T follicular helper cell (primary cell): Measurements from ENCODE around the gene TEX261.

Experiments used
- DNase-seq: peaks from one replicate; pipeline ENCODE4 v3.0.0-alpha.2; 2020; ENCODE audit warnings: low read depth

The TEX261 gene

DNA sequence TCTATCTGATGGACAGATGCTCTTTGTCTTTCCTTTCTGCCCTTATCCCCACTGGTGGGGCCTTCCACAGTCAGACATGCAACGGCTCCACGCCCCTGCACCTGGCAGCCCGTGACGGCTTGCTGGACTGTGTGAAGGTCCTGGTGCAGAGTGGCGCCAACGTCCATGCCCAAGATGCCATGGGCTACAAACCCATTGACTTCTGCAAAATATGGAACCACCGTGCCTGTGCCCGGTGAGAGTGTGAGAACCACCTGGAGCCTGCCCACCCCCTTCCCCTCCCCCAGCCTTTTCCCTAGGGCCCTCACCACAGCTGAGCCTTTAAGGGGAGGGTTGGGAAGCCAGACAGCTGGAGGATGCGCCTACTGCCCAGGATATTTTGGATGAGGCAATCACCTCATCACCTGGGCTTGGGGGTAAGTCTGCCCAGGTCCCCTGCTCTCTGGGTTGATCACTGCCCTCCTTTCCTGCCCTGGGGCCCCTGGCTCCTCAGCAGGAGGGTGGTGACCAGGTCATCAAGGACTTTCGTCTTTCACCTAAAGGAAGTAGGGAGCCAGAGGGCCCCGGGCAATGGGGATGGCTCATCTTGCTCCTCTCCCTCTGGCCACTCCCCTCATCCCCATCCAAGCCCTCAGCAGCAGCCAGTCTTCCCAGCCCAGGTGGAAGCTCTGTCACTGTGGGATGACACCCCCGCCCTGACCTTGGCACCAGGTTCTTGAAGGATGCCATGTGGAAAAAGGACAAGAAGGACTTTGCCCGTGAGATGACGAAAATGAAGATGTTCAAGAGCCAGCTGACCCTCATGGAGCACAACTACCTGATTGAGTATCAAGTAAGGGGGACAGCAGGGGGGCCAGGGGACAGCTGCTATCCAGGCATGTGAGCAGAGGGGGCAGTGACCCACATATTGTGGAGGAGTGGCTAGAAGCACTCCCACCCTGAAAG lies 12.5 kb downstream of the TEX261 start:
- DNase-seq: no peak

DNA sequence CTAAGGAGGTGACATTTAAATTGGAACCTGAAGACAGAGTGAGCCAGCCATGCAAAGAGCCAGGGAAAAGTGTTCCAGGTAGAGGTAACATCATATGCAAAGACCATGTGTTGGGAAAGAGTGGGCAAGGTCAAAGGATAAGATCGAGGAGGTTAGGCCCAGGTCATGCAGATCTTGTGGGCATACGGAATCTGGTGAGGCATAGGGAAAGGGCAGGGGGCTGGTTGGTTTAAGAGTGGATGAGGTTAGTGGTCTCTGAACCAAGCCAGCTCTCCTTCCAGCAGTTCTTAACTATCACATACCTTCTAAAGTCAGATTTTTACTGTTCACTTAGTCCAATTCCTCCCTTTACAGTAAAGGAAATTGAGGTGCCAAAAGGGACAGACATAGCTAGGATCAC lies 13.3 kb downstream of the TEX261 start:
- DNase-seq: no peak

DNA sequence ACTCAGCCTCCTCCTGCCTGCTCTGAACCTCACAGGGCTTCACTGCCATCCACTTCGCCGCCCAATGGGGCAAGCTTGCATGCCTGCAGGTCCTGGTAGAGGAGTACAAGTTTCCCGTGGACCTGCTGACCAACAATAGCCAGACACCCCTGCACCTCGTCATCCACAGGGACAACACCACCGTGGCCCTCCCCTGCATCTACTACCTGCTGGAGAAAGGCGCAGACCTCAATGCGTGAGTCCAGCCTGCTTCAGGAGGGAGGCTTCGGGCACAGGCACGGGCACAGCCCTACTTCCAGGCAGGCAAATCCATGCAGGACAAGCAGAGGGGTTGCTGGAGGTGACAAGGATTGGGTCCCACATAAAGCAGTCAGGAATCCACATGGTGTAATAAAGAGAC lies 15.0 kb downstream of the TEX261 start:
- DNase-seq: no peak

DNA sequence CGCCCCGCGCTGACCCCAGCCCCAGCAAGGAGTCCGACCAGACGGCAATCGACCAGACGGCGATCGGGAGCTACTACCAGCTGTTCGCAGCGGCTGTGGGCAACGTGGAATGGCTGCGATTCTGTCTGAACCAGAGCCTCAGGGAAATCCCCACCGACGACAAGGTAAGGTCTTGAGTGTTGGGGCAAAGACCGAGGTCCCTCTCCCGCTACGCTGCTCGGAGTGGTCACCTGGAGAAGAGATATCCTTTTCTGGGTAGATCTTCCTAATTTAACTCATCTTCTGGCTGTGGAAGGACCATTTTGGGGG lies 15.5 kb downstream of the TEX261 start:
- DNase-seq: no peak

DNA sequence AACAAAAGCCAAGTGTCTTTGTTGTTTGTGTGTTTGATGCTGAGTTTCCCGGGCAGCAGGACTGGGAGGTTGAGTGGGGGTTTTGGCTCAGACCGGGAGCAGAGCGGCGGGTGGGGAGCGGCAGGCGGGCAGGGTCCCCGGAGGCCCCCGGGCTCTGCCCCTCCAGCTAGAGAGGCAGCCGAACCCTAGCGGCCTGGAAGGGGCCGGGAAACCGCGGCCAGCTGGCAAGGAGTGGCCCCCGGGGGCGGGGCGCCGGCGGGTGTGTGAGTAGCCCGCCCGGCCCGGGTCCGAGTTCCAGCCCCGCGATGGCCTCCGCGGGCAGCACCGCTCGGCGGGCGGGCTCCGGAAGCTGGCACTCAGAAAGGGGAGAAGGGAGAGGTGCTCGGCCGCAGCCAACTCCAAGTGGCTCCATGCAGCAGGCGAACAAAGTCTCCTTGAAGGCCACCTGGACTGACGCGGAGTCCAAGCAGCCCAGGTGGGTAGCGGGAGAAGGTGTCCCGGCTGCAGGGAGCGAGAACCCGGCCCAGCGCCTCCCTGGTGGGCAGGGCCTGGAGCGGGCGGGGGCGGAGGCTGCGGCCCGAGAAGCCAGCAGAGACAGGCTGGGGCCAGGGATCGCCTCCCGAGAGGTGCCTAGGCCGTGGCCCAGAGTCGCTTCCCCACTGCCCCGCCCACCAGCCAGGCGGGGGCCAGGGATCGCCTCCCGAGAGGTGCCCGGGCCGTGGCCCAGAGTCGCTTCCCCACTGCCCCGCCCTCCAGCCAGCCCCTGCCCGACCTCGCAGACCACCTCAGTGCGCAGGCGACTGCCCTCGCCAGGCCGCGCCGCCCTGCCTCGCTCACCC lies 16.1 kb downstream of the TEX261 start, which contains the start of gene ANKRD53:
ANKRD53 (plus strand) TSS at position 290 of the 839 bp plus-strand sequence; CDS start at position 306, 16 bp downstream.
- DNase-seq: no peak

DNA sequence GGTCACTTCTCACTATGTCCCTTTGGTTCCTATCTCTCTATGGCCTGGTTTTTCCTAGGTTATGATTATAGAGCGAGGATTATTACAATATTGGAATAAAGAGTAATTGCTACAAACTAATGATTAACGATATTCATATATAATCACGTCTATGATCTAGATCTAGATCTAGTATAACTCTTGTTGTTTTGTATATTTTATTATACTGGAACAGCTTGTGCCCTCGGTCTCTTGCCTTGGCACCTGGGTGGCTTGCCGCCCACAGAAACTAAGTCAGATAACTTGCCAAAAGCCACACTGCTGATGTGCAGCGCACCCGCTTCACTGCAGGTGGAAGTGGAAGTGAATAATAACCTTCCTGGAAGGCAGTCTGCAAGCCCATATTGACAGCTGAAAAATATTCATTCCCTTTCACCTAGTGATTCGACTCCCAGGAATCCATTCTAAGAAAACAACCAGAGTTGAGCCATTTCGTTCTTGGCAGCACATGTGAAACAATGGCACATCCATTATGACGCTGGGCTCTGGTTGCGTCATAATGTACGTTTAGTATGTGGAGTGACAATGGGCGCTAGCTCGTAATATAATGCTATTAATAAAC lies 17.0 kb downstream of the TEX261 start:
- DNase-seq: no peak

DNA sequence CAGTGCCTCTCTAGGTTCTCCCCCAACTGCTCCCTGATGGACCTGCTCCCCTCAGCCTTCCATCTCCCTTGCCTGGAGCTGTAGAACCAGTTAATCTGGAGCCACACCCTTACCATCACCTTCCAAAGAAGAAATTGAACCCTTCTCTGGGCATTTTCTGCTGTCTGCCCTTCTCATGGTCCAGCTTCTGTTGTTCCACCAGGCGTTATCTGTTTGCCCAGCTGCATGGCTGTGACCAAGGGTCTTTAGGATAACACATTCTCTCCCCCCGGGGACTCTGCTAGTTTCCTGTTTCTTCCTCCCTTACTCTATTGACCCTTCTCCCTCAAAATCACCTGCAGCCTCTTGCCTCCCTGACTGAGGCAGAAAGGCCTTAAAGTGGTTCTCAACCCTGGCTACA lies 19.4 kb downstream of the TEX261 start:
- no peak for DNase-seq

DNA sequence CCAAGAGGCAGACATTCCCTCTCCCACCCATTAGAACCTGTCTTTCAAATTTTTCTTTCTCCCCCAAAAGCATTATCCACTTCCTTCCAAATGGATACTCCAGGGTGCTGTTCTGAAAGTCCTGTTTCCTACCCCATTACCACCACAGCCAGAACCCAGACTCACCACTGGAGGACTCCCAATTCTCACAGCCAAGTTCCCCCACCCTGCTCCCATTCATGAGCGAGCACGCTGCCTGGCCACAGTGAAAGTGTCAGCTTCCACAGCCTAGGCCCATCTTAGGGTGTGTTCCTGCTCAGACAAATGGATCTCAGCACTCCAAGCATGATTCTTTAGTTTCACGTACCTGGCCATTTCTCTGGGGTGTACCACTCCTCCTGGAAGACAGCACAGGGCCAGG lies 20.1 kb downstream of the TEX261 start:
- DNase-seq: no peak

DNA sequence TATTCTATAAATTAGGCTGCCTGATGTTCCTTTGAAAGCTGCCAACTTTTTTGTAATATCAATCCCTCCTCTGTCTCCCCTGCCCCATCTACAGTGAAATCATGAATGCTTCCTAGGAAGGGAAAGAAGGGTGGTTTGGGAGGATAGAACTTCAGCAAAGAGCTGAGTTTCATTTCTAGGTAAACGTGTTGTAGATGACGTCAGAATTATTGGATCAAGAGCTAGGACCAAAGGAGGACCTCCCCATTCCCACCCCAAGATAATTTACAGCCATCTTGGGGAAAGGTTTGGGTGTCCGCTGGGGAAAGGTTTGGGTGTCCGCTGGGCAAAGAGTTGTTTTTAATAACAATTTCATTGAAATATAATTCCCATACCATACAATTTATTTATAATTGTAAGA lies 27.5 kb downstream of the TEX261 start:
- no peak for DNase-seq

DNA sequence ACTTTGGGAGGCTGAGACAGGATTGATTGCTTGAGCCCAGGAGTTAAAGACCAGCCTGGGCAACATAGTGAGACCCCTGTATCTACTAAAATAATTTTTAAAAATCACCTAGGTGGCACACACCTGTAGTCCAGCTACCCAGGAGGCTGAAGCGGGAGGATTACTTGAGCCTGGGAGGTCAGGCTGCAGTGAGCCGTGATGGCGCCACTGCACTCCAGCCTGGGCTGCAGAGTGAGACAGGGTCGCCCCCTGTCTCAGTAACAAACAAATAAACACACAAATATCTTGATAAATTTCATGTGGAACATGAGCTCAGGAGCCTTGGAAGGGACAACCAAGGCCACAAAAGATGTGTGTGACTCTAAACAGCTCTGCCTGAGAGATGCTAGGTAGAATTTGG lies 28.0 kb downstream of the TEX261 start:
- no peak for DNase-seq

DNA sequence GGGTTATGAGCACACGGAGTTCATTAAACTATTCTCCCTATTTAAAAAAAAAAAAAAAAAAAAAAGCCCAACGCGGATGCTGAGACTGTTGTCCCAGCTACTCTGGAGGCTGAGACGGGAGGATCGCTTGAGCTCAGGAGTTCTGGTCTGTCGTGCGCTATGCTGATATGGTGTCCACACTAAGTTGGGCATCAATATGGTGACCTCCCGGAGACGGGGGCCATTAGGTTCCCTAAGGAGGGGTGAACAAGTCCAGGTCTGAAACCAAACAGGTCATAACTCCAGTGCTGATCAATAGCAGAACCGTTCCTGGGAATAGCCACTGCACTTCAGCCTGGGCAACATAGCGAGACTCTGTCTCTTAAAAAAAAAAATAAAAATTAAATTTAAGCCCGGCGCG lies 29.2 kb downstream of the TEX261 start:
- no peak for DNase-seq

DNA sequence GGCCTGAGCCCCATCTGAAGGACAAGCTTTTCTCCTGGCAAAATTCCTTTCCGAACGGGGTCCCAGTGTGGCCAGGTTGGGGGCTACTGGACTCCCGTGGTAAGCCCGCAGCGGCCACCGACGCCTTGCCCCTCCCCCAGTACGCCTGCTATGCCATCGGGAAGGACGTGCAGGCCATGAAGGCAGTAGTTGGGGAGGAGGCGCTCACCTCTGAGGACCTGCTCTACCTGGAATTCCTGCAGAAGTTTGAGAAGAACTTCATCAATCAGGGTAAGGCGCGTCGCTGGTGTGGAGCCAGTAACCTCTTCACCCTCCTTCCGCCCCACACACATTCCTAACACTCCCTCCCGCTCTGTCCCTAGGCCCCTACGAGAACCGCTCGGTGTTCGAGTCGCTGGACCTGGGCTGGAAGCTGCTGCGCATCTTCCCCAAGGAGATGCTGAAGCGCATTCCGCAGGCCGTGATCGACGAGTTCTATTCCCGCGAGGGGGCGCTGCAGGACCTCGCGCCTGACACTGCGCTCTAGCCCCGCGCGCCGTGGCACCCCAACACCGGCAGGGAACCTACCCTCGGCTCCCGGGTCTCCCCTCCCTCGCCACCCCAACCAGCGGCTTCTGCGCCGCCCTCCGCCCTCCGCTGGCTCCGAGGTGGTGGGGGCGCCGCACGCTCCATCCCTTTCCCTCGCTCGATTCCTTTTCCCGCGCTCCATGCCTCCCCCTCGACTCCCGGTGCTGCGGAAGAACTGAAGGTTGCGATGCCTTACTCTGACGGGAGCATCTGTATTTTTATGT lies 29.9 kb downstream of the TEX261 start:
- DNase-seq: peak; percentile 77

DNA sequence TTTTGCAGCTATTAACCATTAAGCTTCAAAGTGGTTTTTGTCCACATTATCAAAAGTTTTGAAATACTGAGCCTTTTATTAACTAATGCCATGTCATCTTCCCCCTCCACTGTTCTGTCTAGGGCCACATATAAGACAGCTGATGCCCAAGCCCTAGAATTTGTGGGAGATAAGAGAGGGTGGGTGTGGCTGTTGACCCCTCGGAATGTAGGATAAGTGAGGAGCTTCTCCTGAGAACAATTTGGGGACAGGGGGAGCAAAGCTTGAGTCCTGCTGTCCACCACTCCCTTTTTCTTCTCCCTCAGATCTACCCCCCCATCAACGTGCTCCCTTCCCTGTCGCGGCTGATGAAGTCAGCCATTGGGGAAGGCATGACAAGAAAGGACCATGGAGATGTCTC lies 30.5 kb downstream of the TEX261 start:
- DNase-seq: no peak

DNA sequence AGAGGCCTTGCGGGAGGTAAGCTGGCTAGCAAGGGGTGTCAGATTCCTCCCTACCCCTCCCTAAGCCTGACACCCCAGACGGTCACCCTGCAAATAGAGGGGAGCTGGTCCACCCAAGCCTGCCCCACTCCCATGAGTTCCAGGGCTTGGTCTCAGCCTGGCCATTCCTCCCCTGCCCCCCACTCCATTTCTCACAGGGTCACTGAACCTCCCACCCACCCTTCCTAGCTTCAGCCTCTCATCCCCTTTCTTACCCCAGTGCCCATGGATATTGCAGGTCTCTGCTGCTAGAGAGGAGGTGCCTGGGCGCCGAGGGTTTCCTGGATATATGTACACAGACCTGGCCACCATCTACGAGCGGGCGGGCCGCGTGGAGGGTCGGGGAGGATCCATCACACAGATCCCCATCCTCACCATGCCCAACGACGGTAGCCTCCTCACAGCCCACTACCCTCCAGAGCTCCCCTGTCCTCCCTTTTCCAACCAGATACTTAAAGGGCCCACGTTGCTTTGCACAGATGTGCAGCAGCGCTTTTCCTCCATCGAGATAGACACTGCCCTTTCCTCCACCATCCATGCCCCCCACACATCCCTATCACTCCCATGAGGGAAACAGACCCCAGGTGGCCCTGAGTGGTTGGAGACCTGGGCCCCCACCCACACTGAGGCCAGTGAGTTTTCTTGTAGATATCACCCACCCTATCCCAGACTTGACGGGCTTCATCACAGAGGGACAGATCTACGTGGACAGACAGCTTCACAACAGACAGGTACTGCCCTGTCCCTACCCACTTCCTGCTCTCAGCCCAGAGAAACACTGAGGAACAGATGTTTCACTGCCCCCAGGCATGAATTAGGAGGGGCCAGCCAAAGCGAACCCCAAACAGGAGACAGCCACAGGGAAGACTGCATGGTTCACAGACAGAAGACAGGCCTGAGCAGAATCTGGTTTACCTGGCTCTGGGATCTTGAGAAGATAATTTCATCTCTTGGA lies 31.5 kb downstream of the TEX261 start:
- DNase-seq: no peak

DNA sequence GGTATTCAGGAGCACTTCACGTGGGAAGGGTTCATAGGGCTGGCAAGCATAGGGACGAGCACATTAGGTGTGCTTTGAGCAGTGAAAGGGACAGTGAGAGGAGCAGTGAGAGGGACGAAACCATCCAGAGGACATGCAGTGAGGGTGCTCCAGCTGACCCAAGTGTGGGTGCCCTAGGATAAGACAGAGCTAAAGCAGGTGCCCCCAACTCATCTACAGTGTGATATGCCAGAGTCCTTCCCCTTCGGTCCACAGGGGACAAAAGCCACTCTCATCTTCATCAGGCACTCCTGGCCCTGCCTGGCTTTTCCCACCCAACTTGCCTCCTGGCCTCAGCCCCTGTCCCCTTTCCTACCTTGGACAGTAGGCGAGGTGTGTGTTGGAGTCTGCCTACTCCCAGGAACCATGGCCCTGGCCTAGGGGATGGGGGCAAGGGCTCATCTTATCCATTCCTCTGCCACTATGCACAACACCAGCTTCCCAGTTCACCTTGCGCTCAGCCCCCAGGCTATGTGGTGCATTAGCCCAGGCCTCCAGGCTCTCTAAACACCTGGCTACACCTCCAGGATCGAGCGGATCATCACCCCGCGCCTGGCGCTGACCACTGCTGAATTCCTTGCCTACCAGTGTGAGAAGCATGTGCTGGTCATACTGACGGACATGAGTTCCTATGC lies 32.3 kb downstream of the TEX261 start:
- DNase-seq: no peak

DNA sequence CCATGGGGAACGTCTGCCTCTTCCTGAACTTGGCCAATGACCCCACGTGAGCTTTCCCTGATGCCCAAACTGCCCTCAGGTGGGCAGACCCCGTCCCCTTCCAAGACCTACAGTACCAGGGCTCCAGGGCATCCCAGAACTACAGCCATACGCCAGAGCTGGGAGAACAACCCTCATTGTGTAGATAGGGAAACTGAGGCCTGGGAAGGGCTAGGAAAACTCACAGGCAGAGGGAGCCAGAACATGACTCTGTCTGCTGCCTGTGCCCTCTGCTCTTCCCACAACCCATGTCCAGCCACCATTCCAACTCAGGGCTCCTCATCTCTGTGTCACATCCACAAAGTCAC lies 33.1 kb downstream of the TEX261 start:
- DNase-seq: no peak

DNA sequence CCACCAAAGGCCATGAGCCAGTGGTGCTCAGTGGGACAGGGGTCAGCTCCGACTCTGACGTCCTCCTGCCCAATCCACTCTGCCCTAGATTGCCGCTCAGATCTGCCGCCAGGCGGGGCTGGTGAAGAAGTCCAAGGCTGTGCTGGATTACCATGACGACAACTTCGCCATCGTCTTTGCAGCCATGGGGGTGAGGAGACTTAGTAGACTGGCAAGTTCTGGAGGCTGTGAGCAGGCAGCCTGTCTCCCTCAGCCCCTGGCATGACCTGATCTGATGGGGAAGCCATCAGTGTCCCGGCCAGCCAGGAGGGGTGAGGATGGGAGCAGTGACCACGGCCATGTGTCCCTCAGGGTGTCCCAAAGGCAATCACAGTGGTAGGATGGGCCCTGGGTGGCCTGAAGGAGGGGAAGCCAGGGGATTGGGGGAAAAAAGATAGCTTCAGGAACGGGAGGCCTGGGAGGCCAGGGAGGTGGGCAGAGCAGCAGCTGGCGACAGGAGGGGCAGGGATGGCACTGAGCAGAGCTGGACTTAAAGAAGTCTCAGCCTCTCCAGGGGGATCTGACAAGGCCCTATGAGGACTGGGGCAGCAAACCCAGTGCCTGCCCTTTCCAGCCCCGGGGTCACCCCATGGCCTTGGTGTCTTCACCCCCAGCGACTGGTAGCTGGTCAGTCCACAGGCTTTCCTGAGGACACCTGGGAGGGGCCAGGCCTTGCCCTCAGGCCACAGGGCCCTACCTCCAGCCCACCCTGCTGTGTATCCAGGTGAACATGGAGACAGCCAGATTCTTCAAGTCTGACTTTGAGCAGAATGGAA lies 33.6 kb downstream of the TEX261 start:
- DNase-seq: no peak

DNA sequence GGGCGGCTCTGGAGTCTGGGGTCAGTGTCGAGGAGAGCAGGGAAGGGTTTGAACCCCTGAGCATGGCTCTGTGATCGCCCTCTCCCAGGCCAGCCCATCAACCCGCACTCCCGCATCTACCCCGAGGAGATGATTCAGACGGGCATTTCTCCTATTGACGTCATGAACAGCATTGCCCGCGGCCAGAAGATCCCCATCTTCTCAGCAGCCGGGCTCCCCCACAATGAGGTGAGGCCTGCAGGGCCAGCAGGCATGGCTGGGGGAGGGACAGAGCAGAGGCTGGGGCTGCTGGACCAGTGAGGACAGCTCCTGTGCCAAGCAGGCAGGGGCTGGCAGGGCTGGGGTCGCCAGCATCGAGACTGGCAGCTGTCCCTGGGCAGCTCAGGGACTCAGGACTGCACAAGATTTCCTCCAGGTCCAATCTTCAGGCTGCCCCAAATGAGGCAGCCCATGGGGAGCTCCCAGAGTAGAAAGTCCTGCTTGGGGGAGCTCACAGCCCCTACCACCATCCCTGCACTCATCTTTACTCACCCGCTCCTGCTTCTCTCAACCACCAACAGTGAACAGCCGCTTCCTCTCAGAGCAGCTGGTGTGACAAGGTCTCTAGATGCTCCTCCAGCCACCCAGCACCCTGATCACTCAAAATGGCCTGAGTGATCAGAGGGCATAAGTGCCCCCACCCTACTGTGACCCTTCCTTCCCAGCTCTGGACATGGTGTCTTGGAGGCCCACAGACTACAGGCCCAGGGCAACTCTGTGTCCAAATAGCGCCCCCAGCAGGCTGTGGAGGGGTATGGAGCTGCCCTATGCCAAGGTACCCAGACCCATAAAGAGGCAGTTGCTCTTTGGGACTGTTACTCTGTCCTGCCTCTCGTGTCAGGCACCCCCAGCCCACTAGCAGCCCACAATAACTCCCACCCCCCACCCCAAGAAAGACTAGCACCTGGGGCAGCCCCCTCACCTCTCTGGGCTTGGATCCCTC lies 34.5 kb downstream of the TEX261 start:
- no peak for DNase-seq
